COLO829 (cell line): ENCODE data around the gene SYT14.
"Not testable (repeated sequence)": the region's sequence is repeated elsewhere in the genome, so short reads cannot be mapped to it uniquely, and the experiment has no call there.

Source experiments
- DNase-seq: peaks from one replicate; pipeline ENCODE4 v3.0.0; 2012; ENCODE audit warnings: low spot score

Gene SYT14

GRCh38 chr1:209937996-209938959 lies at the start of gene SYT14:
Gene SYT14, plus strand, starts transcription at chr1:209938217. Its CDS starts 48 bp downstream, at chr1:209938265.
- DNase-seq: peak; percentile 53

GRCh38 chr1:209888291-209889076 lies 49.5 kb upstream of the SYT14 start:
- not testable (repeated sequence) for DNase-seq

GRCh38 chr1:209889077-209889418 lies 49.0 kb upstream of the SYT14 start:
- no peak for DNase-seq

- DNase-seq: peak; percentile 44
Measured at GRCh38 chr1:209890641-209891330, 47.2 kb upstream of the SYT14 start.

GRCh38 chr1:209893751-209894150 lies 44.3 kb upstream of the SYT14 start:
- no peak for DNase-seq

DNA sequence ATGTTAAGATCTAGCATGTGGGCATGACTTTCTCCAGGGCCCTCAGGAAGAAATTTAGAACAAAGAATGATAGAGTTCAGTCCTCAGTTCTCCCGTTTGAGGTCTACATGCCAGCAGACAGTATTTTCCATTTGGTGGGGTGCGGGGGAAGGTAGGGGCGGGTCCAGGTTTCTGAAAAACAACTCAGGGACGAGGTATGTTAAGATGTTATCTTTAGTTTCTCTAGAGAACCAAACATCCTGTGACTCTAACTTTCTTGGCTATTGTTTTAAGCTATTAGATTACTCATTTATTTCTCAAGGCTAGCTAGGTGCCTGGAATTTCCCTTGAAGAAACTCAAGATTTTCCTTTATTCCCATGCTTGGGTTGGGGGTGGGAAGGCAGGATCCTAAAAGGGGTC lies 42.3 kb upstream of the SYT14 start:
- DNase-seq: peak; percentile 0

- DNase-seq: no peak
Measured at GRCh38 chr1:209896346-209896745, 41.7 kb upstream of the SYT14 start.

- DNase-seq: not testable (repeated sequence)
Measured at GRCh38 chr1:209898271-209898670, 39.7 kb upstream of the SYT14 start.

GRCh38 chr1:209898851-209899250 lies 39.2 kb upstream of the SYT14 start:
- DNase-seq: not testable (repeated sequence)

GRCh38 chr1:209899948-209900347 lies 38.1 kb upstream of the SYT14 start:
- peak; percentile 21 for DNase-seq

DNA sequence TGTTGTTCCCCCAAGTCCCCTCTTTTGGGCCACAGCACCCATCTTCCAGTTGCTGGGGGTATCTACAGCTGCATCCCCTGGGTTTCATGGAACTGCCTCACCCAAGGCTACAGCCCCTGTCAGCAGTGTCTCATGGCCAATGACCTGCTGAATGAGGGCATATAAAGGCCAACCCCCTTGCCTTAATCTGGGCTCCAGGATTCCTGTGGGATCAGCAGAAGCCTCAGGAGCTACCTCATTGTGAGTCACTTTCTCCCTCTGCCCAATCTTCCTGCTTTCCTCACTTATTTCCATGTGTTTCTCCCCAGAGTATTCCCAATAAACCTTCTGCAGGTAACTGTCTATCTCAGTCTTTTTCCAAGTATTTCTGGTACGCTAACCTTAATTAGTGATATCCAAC lies 37.3 kb upstream of the SYT14 start:
- peak; percentile 24 for DNase-seq

- DNase-seq: no peak
Measured at GRCh38 chr1:209901211-209901610, 36.8 kb upstream of the SYT14 start.

DNA sequence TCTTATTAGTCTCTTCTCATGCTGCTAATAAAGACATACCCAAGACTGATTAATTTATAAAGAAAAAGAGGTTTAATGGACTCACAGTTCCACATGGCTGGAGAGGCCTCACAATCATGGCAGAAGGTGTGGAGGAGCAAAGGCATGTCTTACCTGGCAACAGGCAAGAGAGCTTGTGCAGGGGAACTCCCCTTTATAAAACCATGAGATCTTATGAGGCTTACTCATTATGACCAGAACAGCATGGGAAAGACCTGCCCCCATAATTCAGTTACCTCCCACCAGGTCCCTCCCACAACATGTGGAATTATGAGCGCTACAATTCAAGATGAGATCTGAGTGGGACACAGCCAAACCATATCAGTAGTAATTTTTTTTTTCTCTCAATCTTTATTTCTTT lies 33.2 kb upstream of the SYT14 start:
- DNase-seq: not testable (repeated sequence)

DNA sequence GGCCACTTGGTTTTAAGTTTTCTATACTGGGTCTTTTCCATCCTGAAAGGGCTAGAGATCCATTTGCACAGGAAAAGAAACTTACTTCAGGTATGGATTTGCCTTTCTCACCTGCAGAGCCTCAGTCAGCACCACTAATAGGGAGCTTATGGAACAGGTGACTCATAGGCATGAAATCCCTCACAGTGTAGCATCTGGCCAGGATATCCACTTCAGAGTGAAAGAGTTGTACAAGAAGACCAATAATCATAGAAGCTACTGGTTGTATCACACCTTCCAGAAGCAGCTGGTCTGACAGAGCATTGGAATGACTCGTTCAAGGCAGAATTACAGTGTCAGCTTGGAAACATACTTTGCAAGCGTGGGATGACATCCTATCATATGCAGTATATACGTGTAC lies 26.3 kb upstream of the SYT14 start:
- no peak for DNase-seq

DNA sequence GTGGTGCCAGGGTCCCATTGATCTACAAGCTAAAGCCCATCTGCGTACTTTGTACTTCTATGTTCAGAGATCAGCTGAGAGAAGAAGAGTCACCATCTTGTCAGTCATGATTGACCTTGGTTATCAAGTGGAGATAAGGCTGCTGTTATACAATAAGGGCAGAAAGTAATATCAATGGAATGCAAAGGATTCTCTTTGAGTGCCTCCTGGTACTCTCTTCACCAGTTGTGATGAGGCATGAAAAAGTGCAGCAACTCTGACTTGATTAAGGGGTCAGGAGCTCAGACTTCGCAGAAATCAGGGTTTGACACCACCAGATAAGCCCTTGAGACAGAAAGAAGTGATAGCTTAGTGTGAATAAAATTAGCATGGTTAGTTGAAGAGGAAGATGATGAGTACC lies 25.7 kb upstream of the SYT14 start:
- no peak for DNase-seq

- not testable (repeated sequence) for DNase-seq
Measured at GRCh38 chr1:209919637-209920036, 18.4 kb upstream of the SYT14 start.

GRCh38 chr1:209920844-209921243 lies 17.2 kb upstream of the SYT14 start:
- DNase-seq: no peak

DNA sequence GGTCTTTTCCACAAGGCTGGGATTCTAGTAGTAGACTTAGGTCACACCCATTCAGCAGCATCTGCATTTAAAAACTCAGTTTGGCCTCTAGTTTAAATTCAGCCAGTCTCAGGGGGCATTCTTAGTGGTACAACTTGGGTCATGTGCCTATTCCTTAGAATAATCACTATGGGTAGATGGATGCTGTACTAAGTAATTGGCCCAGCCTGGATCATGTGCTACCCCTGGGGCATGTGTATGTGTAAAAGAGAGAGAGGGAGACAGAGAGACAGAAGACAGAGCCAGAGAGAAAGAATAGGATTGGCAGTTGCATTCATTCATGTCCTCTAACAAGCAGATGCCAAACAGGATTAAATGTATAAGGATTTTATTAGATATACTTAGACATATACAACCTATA lies 13.6 kb upstream of the SYT14 start:
- no peak for DNase-seq

GRCh38 chr1:209926045-209926444 lies 12.0 kb upstream of the SYT14 start:
- peak; percentile 91 for DNase-seq

- no peak for DNase-seq
Measured at GRCh38 chr1:209927466-209927865, 10.6 kb upstream of the SYT14 start.

DNA sequence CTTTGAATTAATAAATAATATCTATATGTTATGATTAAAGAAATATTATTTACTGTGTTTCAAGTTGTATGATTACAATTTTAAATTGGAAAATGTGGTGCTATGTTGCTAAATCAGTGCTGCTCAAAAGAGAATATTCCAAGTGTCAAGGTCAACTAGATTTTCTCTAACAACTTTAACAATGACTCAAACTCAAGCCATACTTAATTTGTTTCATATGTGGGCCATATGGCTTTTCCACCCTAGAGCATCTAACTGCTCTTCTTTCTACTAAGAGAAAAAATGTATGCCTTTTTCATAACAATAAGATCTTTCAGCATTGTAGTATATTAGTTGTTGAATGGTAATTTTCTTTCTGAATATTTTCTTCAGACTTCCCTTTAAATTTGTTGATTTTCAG lies 8.3 kb upstream of the SYT14 start:
- DNase-seq: no peak

GRCh38 chr1:209931141-209931540 lies 6.9 kb upstream of the SYT14 start:
- DNase-seq: no peak
